Left lobe of liver (tissue), 2 donors: ENCODE data around the gene PSEN2. TPM values are rescaled to one million over a fixed set of nuclear protein-coding genes. Genes with fewer than 3 reads are reported as not detected.
A peak's percentile ranks its signal among the peaks of the same experiment; 100 is the strongest.
"Not testable (repeated sequence)": the region's sequence is repeated elsewhere in the genome, so short reads cannot be mapped to it uniquely, and the experiment has no call there.

Experiments used
- ATAC-seq: fragments of 200-7000 bp; cut with Tn5 transposase; one replicate; pipeline ENCODE4 v1.9.1; 2020; ENCODE audit warnings: mild to moderate bottlenecking, moderate library complexity
- DNase-seq: peaks from one replicate; pipeline ENCODE4 v3.0.0-alpha.2; 2020; ENCODE audit warnings: low spot score
- total RNA-seq: library from RNA; stranded (reverse); gene quantifications from one replicate; pipeline ENCODE4 v1.2.1, GENCODE V29; 2021
- donor health status: DM: no; HTN: no; CAD: no; lungs with moderate emphysema.
- donor health status: DM: no; HTN: yes; CAD: no.

Gene PSEN2
- 21.7 TPM for total RNA-seq

DNA sequence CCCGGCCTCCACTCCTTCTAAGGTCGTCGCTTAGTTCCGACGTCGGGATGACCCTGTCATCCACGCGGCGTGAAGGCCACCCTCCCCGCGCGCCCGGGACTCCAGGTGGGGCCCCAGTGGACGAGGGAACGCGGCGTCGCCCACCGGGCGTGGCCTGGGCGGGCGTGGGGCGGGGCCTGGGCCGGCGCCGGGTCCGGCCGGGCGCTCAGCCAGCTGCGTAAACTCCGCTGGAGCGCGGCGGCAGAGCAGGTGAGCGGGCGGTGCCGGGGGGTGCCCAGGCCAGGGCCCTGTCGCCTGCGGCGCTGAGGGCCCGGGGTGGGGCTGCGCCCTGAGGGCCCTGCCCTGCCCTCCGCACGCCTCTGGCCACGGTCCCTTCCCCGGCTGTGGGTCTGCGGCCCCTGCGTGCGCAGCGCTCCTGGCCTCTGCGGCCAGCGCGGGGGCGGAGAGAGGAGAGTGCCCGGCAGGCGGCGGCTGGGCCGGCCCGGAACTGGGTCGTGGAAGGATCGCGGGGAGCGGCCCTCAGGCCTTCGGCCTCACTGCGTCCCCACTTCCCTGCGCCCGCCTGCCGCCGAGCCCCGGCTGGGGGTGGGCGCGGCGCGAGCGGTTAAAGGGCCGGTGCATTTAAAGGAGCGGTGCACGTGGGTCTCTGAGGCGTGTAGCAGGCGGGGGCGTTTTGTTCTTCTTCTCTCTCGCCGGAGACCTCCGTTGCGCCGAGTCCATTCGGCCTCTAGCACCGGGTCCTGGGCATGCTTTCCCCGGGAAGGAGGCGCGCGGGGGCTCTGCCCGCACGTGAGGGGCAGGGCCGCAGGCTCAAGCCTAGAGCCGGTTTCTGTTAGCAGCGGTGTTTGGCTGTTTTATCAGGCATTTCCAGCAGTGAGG lies at the start of gene PSEN2:
Gene PSEN2, plus strand, starts transcription at position 216 of the 879 bp plus-strand sequence. CDS start 11,292 bp downstream, outside the sequence.
- DNase-seq: peak; percentile 91
- peak; percentile 91 for ATAC-seq

DNA sequence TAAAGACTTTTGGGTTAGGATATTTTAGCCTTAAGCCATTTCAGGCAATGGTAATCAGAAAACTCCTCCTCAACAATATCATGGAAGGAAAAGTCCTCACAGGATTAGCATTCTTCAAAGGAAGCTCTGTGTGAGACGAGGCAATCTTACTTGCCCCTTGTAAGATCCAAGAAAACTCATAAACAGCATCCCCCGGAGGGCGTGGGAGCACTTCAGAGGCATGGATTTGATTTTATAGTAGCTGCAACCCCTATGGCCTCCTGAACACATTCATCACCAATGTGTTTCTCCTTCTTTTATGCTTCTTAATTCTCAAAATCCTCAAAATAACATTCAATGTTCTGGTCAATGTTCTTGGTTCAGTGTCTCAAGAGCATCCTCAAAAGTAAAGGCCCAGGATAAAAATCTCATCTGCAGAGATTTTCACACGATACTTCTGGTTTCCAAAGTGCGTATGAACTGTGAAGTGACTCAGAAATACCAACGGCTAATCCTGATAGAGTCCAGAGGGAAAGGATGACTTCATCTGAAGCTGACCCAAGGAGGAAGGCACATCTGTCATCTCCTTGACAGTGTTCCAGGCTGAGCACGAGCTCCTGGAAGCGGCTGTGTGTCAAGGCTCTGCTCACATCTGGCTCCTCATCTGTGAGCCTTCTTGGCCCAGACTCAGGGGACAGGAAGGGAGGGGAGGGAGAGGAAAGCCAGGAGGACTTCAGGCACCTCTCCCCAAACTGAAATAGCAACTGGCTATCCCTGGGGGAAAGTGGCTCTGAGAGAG lies 49.3 kb upstream of the PSEN2 start:
- peak; percentile 63 for ATAC-seq
- no peak for DNase-seq

DNA sequence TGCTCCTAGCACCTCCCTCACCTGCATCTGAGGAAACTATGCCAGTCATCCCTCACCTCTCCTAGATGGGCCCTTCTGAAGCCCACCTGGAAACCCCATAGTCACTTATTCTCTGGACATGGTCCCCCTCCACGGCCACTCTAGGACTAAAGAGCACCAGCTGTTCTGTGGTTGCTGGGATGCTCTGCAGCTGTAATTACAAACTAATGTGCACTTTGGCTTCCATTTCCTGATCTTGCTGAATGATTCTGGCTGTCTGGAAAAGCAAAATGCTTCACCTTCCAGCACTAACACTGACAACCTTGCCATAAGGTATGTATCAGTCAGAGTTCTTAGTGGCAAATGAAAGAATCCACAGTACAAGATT lies 48.7 kb upstream of the PSEN2 start:
- no peak for ATAC-seq

DNA sequence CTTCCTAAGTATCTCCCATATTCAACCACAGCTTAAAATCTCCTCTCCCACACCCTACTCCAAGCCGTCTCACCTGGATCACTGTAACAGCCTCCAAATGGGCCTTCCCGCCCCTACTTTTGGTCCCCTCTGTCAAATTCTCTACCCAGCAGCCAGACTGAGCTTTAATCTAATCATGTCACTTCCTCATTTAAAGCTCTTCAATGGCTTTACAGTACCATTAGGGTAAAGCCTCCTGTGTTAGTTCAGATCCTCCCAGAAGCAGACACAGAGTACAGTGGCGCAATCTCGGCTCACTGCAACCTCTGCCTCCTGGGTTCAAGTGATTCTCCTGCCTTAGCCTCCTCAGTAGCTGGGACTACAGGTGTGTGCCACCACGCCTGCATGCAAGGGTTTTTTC lies 46.8 kb upstream of the PSEN2 start:
- ATAC-seq: no peak
- DNase-seq: no peak

More for the DNA sequence above, 48.7 kb upstream of the PSEN2 start:
- no peak for DNase-seq

DNA sequence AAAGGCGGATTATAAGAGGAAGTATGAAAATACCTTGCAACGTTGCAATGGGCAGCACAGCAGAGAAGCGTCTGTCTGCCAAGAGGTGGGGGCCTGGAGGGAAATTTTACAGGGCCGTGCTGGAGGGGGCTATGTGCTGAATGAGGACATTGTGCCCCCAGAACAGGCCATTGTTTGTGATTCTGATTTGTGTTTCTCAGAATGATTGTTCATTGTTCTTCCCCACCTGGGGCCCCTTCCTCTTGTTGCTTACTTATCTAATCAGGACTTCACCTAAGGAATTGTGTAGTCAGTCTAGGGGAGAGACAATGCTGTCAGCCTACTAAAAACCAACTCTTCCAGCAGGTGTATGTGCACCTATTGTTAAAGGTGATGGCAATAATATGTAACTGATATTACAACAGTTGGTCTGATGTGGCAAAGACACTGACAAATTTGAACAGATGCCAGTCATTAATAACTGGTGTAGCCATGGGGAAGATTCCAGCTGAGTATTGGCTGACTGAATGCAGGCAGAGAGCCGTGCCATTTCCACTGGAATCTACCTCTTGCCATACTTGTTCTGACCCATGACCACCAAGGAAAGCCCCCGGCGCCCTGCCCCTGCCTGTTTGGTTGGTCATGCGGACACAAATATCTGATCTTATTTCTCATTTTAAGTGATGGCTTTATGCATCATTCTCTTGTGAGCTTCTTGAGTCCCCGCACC lies 45.2 kb upstream of the PSEN2 start:
- no peak for DNase-seq
- ATAC-seq: no peak

DNA sequence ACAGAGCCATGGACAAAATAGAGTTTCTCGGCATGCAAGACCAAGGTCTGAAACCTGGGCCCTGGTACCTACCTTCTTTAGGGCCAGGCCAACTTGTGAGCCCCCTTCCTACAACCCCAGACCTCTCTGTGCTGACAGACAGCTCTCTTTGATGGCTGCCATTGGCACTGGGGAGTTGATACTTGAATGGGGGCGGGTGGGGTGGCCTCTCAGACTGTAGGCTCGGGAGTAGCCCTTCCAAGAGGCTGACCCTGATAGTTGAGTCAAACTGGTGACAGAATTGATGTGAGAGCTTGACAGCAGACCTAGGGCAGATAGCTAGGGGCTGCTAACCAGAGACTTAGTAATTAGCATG lies 44.7 kb upstream of the PSEN2 start:
- no peak for DNase-seq
- ATAC-seq: no peak

DNA sequence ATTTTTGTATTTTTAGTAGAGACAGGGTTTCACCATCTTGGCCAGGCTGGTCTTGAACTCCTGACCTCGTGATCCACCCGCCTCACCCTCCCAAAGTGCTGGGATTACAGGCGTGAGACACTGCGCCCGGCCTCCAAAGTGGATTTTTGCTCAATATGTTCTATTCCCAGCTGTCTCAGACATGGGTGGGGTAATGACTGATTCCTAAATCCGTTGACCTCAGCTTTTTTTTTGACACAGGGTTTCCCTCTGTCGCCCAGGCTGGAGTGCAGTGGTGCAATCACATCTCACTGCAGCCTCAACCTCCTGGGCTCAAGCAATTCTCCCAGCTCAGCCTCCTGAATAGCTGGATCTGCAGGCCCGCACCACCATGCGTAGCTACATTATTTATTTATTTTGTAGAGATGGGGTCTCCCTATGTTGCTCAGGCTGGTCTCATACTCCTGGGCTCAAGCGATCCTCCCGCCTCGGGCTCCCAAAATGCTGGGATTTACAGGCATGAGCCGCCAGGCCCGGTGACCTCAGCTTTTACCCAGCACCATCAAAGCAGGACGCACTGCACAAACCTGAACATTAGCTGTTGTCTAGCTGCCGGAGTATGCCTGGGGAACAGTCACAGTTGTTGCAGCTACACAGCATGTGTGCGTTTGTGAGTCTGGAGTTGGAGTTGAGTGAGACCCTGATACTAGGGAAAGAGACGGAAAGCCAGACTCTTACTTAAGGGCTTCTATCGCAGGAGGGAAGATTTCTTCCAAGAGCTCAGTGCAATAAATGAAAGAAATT lies 43.7 kb upstream of the PSEN2 start:
- DNase-seq (no peak), ATAC-seq (no peak)

DNA sequence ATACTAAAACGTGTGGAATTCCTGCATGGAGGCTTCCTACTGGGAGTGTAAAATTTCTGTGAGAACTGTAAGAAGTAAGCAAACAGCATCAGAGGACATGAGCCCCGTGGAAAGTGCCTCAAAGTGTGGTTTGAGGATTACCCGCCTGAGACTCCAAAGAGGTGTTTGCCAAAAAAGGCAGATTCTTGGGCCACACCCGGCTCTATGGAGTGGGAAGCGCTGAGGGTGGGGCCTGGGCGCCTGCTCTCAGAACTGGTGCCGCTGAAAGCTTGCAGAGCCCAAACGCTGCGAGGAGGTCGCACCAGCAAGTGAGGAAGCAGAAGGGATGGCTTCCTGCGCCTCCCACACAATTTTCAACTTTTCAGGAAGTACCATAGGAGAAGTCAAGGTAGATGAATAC lies 43.0 kb upstream of the PSEN2 start:
- DNase-seq (peak; percentile 29), ATAC-seq (peak; percentile 23)

DNA sequence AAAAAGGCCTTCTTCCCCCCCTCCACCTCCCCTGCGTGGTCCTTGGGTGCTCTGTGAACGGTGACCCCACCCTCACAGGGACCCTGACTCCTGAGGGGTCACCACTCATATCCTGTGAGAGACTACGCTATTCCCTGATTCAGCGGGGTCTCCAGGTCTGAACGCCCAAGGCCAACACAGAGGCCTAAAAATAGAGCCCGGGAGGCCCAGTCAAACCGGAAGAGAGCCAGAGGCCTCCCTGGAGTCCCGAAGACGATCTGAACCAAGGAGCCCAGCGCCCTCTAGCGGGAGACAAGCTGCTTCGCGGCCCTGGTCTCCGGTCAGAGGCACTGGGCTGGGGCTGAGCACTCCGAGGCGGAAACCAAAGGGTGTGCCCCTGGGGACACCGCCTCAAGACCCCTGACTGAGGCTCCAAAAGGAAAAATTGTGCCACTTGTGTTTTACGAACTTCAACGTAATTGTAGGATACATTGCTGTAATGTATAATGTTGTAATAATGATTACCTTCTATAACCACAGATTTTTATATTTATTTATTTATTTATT lies 42.4 kb upstream of the PSEN2 start:
- DNase-seq (peak; percentile 89), ATAC-seq (peak; percentile 100)

DNA sequence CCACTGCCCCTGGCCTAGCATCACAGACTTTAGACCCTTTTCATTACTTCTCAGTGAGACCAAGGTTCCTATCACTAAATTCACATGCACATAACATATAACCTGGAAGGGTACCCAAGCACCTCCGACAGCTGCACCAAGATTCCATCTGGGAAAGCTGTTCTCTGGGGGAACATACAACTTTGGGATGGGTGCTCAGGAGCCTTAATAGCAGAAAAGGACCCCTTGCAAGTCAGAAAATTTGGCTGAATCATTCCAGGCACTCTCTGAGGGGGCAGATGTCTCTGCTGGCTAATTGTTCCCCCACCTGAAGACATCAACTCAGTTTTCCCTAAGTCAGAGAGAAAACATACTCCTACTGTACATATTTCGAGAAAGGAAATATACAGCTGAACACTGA lies 41.3 kb upstream of the PSEN2 start:
- DNase-seq: no peak
- no peak for ATAC-seq

DNA sequence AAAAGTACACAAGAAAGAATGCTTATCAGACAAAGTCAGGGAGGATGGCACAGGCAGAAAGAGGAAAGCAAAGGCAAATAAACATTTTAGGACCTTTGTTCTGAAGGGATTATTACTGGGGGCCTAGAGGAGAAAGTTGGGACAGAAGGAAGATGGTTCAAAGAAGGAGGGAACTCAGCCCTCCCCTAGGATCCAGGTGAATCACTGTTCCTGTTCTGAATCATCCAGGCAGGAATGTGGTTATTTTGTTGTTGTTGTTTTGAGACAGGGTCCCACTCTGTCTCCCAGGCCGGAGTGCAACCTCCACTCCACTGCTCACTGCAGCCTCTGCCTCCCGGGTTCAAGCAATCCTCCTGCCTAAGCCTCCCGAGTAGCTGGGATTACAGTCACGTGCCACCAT lies 38.5 kb upstream of the PSEN2 start:
- no peak for DNase-seq
- ATAC-seq: no peak

DNA sequence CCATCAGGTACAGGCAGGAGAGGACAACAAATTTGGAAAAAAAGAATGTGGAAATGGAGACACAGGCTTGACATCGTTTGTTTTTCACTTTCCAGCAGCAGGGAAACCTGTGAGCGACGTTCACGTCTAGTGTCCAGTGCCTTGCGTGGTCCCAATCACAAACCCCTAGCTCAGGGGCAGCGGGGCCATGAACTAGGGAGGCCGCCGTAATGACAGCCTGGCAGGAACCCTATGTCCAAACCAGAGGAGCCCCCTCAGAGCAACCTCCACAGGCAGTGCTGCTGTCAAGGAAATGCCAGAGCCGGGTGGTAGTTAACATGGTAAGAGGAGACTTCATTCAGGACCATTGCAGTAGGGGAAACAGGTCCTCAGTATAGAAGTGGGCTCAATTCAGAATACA lies 37.8 kb upstream of the PSEN2 start:
- no peak for DNase-seq
- no peak for ATAC-seq

DNA sequence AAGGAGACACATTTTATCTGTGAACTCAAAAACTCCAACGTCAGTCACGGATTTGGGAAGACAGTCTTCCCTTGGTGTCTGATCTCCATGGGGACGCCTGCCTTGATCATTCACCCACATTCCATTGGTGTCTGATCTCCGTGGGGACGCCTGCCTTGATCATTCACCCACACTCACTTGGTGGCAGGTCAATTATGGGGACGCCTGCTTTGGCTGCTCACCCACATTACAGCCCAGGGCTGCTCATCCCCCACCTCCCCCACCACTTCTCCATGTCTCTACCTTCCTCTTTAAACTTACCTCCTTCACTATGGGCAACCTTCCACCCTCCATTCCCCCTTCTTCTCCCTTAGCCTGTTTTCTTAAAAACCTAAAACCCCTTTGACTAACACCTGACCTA lies 36.2 kb upstream of the PSEN2 start:
- not testable (repeated sequence) for DNase-seq, ATAC-seq

DNA sequence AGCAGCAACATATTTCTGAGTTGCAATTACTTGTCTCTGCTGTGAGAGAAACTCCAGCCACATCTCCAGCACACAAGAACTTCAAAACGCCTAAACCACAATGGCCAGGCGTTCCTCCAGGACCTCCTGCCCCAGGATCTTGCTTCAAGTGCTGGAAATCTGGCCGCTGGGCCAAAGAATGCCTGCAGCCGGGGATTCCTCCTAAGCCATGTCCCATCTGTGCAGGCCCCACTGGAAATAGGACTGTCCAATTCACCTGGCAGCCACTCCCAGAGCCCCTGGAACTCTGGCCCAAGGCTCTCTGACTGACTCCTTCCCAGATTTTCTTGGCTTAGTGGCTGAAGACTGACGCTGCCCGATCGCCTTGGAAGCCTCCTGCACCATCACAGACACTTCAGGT lies 35.0 kb upstream of the PSEN2 start:
- not testable (repeated sequence) for ATAC-seq

DNA sequence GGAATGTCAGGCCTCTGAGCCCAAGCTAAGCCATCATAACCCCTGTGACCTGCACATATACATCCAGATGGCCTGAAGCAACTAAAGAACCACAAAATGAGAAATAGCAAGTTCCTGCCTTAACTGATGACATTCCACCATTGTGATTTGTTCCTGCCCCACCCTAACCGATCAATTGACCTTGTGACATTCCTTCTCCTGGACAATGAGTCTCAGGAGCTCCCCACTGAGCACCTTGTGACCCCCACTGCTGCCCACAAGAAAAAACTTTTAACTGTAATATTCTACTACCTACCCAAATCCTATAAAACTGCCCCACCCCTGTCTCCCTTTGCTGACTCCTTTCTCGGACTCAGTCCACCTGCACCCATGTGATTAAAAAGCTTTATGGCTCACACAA lies 32.5 kb upstream of the PSEN2 start:
- not testable (repeated sequence) for DNase-seq, ATAC-seq

More for the DNA sequence above, 35.0 kb upstream of the PSEN2 start:
- DNase-seq: not testable (repeated sequence)

DNA sequence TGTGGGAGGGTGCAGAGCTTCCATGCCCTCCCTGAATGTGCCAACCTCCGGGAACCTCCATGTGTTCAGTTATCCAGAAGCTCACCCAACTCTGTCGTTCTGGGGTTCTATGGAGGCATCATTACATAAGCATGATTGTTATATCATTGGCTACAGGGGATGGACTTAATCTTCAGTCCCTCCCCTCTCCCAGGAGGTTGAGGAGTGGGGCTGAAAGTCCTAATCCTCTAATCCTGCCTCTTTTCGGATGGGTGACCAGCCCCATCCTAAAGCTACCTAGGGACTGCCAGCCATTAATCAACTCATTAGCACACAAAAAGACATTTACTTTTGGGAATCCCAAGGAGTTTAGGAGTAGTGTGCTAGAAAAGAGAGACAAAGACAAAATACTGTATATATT lies 32.0 kb upstream of the PSEN2 start:
- no peak for ATAC-seq
- DNase-seq: no peak

DNA sequence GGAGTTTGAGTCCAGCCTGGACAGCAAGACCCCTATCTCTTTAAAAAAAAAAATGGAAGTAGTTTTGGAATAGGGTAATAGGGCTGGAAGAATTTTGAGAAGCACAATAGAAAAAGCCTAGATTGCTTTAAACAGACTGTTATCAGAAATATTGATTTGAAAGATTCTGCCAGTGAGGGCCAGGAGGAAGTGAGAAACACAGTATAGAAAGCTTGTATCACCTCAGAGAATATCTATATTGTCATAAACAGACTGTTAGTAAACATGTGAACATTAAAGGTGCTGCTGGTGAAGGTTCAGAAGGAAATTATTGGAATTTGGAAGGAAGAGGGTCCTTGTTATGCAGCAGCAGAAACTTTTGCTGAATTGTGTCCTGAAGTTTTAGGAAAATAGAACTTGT lies 24.8 kb upstream of the PSEN2 start:
- ATAC-seq (no peak), DNase-seq (no peak)

DNA sequence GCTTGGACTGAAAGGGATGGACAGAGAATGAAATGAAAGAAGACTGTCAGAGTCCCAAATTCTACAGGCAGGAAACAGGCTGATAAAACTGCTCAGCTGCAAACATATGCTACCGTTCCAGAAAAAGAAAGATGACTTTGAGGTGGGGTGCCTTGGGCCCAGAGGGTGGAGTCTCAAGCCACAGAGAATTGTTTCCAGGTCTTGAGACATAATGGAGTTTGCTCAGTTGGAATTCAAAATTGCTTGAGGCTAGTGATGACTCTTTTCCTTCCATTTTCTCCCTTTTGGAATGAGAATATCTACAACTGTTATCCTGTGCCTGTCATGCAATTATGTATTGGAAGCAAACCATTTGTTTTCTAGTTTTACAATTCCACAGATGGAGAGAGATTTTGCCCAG lies 23.6 kb upstream of the PSEN2 start:
- ATAC-seq (no peak), DNase-seq (no peak)

DNA sequence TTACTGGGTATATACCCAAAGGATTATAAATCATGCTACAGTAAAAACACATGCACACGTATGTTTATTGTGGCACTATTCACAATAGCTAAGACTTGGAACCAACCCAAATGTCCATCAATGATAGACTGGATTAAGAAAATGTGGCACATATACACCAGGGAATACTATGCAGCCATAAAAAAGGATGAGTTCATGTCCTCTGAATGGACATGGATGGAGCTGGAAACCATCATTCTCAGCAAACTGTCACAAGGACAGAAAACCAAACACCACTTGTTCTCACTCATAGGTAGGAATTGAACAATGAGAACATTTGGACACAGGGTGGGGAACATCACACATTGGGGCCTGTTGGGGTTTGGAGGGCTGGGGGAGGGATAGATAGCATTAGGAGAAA lies 15.9 kb upstream of the PSEN2 start:
- not testable (repeated sequence) for DNase-seq, ATAC-seq

DNA sequence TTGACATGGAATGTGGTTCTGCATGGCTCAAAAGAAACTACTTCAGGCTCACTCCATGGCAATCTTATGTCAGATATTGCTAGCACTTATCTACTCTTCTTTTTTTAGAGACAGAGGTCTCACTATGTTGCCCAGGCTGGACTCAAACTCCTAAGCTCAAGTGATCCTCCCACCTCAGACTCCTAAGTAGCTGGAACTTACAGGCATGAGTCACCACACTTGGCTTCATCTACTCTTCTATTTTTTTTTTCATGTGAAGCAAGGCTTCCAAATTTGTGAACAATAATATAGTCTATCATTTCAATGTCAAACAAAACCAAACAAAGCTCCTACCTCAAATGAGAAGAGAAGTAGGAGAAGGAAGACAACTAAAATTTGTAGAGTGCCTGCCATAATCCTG lies 7.5 kb upstream of the PSEN2 start:
- ATAC-seq: no peak

More for the DNA sequence above, 7.5 kb upstream of the PSEN2 start:
- DNase-seq: no peak
